Choroid plexus epithelial cell (primary cell): ENCODE results near the gene ZNF521.

Experiments
- DNase-seq: peaks from one replicate; pipeline ENCODE4 v3.0.0-alpha.2; 2010; ENCODE audit warnings: low read depth
- H3K4me3 ChIP-seq: 2 replicates; pipeline ENCODE4 v1.5.1; 2011; ENCODE audit warnings: low read depth, mild to moderate bottlenecking, control low read depth, low read length, moderate library complexity
- CTCF ChIP-seq: conservative IDR thresholded peaks from 2 replicates; pipeline ENCODE4 v1.5.1; 2011; ENCODE audit warnings: low read depth, mild to moderate bottlenecking, control low read depth, inconsistent platforms, low read length, moderate library complexity

ZNF521 gene

GRCh38 chr18:25075783-25076182, 276.2 kb downstream of the ZNF521 start:
- no peak overlapping the region for H3K4me3 ChIP-seq
- no peak for DNase-seq
- no peak for TF ChIP-seq CTCF

GRCh38 chr18:25075331-25075730, 276.6 kb downstream of the ZNF521 start:
- no peak for TF ChIP-seq CTCF
- DNase-seq: no peak
- H3K4me3 ChIP-seq: no peak overlapping the region

- no peak for TF ChIP-seq CTCF
- DNase-seq: no peak
- no peak overlapping the region for H3K4me3 ChIP-seq
Measured at GRCh38 chr18:25074925-25075324, 277.0 kb downstream of the ZNF521 start.

GRCh38 chr18:25072205-25072604, 279.8 kb downstream of the ZNF521 start:
- TF ChIP-seq CTCF: no peak
- DNase-seq: no peak
- no peak overlapping the region for H3K4me3 ChIP-seq

- DNase-seq: no peak
- TF ChIP-seq CTCF: no peak
- no peak overlapping the region for H3K4me3 ChIP-seq
Measured at GRCh38 chr18:25067275-25068025, 284.5 kb downstream of the ZNF521 start.

GRCh38 chr18:25066516-25066915, 285.4 kb downstream of the ZNF521 start:
- H3K4me3 ChIP-seq: no peak overlapping the region
- no peak for TF ChIP-seq CTCF
- DNase-seq: no peak

GRCh38 chr18:25062720-25063119, 289.2 kb downstream of the ZNF521 start:
- no peak for TF ChIP-seq CTCF
- H3K4me3 ChIP-seq: no peak overlapping the region
- no peak for DNase-seq
